ENCODE results near the gene PFDN1. TPM values are rescaled to one million over a fixed set of nuclear protein-coding genes. Genes with fewer than 3 reads are reported as not detected.

PFDN1 gene
- total and polyA plus RNA-seq, 9 of the 15 experiments (the other 6 are each of a cell fraction or from before 2014, with no cell fraction given) = 45.5 to 215 (median 78.0) TPM

GRCh38 chr5:140261403-140262171 is 41.3 kb downstream of the PFDN1 start:
- Histone ChIP-seq H3K4me2 (ENCODE audit: insufficient read depth, low read length) (peak overlapping the region; percentile 30), H3K9me1 (ENCODE audit: control insufficient read depth, insufficient read depth, low read length) (no peaks in the 10 kb centered on the region), H3K27me3 (ENCODE audit: control insufficient read depth in 2 of 2, insufficient read depth in 2 of 2, low read length in 2 of 2) (no peaks in the 10 kb centered on the region), H3K36me3 (ENCODE audit: control insufficient read depth, insufficient read depth, low read length) (peaks cover 24% of the 10 kb centered on the region; the same call in 2 of the 3 replicates), H3K9ac (ENCODE audit: insufficient read depth in 1 of 2, low read depth in 2 of 2, low read length in 2 of 2) (peak overlapping the region in 1 of 2 experiments; percentile 38; a peak in 2 of 4 replicates), H4K20me1 (replicated peaks; ENCODE audit: control insufficient read depth, insufficient read depth, low read length) (no peaks in the 10 kb centered on the region), H3K79me2 (ENCODE audit: control insufficient read depth, insufficient read depth, low read length) (peaks cover 17% of the 10 kb centered on the region; the same call in 2 of the 3 replicates), H2AFZ (ENCODE audit: low read depth, low read length) (no peak overlapping the region), H3K4me1 (replicated peaks in 1 of 2; ENCODE audit: control insufficient read depth in 2 of 2, insufficient read depth in 2 of 2, low read length in 2 of 2) (peaks cover 3 to 9% of the 10 kb centered on the region in 2 experiments; a peak in 2 of 5 replicates), H3K9me3 (replicated peaks; ENCODE audit: control insufficient read depth, insufficient read depth, low read depth, low read length) (no peaks in the 10 kb centered on the region), H3K4me3 (no peak overlapping the region), H3K27ac (ENCODE audit: extremely low read depth, low read depth, low read length) (peak overlapping the region; percentile 74)
- no TSS peak for BruUV-seq (replicated peaks)
- ChIA-PET CTCF (ENCODE audit: low intra/inter-chr PET ratio) (interaction anchor here (0.9 kb wide), 1 partner anchor 96 kb away, joined by 3 read pairs; no protein-coding TSS in a partner anchor), POLR2A (interaction anchor here (0.5 to 2.5 kb wide), 15 partner anchors 8 to 91 kb away, joined by 3 to 11 read pairs (median 4); partner anchors contain the start of gene PFDN1)
- intact Hi-C loops (cut with micrococcal nuclease) (no loop called here), in situ Hi-C loops (cut with MboI) (no loop called here)
- ATAC-seq (peak; percentile 98), DNase-seq (ENCODE audit: extremely low read depth in 1 of 4, low spot score in 3 of 4) (peak; percentile 72 to 86 (median 80)), FAIRE-seq (peak; percentile 98)
- WGBS (ENCODE audit: insufficient coverage, low coverage, missing lambda C conversion rate) = 4% methylated on average over 8 of the region's 8 CpGs
- TF ChIP-seq NCOA1 (IDR thresholded peaks at IDR 0.05; ENCODE audit: low read depth) (peak; percentile 73; the same call in 1 of the 2 replicates), SRSF7 (optimal IDR thresholded peaks at IDR 0.05; ENCODE audit: low read depth, low read length) (no peak), ZNF584 (CRISPR knock-in tag; IDR thresholded peaks at IDR 0.05; ENCODE audit: low read depth) (0 out of 2 replicates have a peak, but pooled peaks have one; percentile 30), NR2C2 (CRISPR knock-in tag; IDR thresholded peaks at IDR 0.05) (no peak), NR2C2 (tag; IDR thresholded peaks at IDR 0.05) (peak; percentile 53; the same call in 1 of the 2 replicates), USF2 (CRISPR knock-in tag; IDR thresholded peaks at IDR 0.05) (no peak), ARID3B (CRISPR knock-in tag; IDR thresholded peaks at IDR 0.05; ENCODE audit: borderline replicate concordance) (no peak), MAFK (IDR thresholded peaks at IDR 0.05; ENCODE audit: low read length) (peak; percentile 39), FOXA3 (CRISPR knock-in tag; conservative IDR thresholded peaks at IDR 0.05 in 1 of 2, IDR thresholded peaks at IDR 0.05 in 1 of 2) (peak in 1 of 2 experiments; percentile 76; a peak in 2 of 4 replicates), MEF2D (tag; conservative IDR thresholded peaks at IDR 0.05; ENCODE audit: low read depth) (0 out of 2 replicates have a peak, but pooled peaks have one; percentile 52), KAT7 (CRISPR knock-in tag; IDR thresholded peaks at IDR 0.05; ENCODE audit: borderline replicate concordance) (no peak), NR2F6 (CRISPR knock-in tag; IDR thresholded peaks at IDR 0.05) (no peak), SIX5 (IDR thresholded peaks at IDR 0.05; ENCODE audit: borderline replicate concordance in 1 of 2, insufficient read depth in 1 of 2, low read depth in 1 of 2, low read length in 2 of 2) (no peak), CCNT2 (IDR thresholded peaks at IDR 0.05; ENCODE audit: borderline replicate concordance, extremely low read depth, insufficient read length, low read depth, low read length) (no peak), ZNF140 (CRISPR knock-in tag; IDR thresholded peaks at IDR 0.05) (no peak), ATF2 (CRISPR knock-in tag; IDR thresholded peaks at IDR 0.05) (no peak), SRSF9 (IDR thresholded peaks at IDR 0.05; ENCODE audit: borderline replicate concordance, low read depth, low read length) (no peak)

All from K562 (cell line).